HEK293 (cell line): ENCODE data around the gene GPR132.

Experiments
- GLI4 ChIP-seq: fragments of 450-650 bp; formaldehyde crosslinking; IDR thresholded peaks from 2 replicates; pipeline ENCODE4 v1.5.1; 2016; ENCODE audit warnings: missing biosample characterization, missing genetic modification characterization
- GLIS2 ChIP-seq: fragments of 450-650 bp; formaldehyde crosslinking; IDR thresholded peaks from 2 replicates; pipeline ENCODE4 v1.5.1; 2016; ENCODE audit warnings: missing biosample characterization, missing genetic modification characterization
- KLF1 ChIP-seq: fragments of 450-650 bp; formaldehyde crosslinking; IDR thresholded peaks from 2 replicates; pipeline ENCODE4 v1.5.1; 2016; ENCODE audit warnings: missing biosample characterization, missing genetic modification characterization
- SP2 ChIP-seq: fragments of 450-650 bp; formaldehyde crosslinking; IDR thresholded peaks from 2 replicates; pipeline ENCODE4 v1.5.1; 2016; ENCODE audit warnings: missing biosample characterization, missing genetic modification characterization
- ZNF777 ChIP-seq: fragments of 450-650 bp; formaldehyde crosslinking; IDR thresholded peaks from 2 replicates; pipeline ENCODE4 v1.5.1; 2017; ENCODE audit warnings: missing biosample characterization, missing genetic modification characterization, borderline replicate concordance
- ZNF792 ChIP-seq: fragments of 450-650 bp; formaldehyde crosslinking; IDR thresholded peaks from 2 replicates; pipeline ENCODE4 v1.5.1; 2016; ENCODE audit warnings: missing biosample characterization, missing genetic modification characterization
- TF ChIP-seq, protein P1 (sequence below): fragments of 450-650 bp; formaldehyde crosslinking; IDR thresholded peaks from 2 replicates; pipeline ENCODE4 v1.5.1; 2016; ENCODE audit warnings: missing biosample characterization, missing genetic modification characterization, low read depth
- TF ChIP-seq, protein P2 (sequence below): fragments of 450-650 bp; formaldehyde crosslinking; IDR thresholded peaks from 2 replicates; pipeline ENCODE4 v1.5.1; 2016; ENCODE audit warnings: missing biosample characterization, missing genetic modification characterization
- TF ChIP-seq, protein P3 (sequence below): fragments of 450-650 bp; formaldehyde crosslinking; conservative IDR thresholded peaks from 2 replicates; pipeline ENCODE4 v1.5.1; 2016; ENCODE audit warnings: low read depth, missing biosample characterization, missing genetic modification characterization

DNA sequence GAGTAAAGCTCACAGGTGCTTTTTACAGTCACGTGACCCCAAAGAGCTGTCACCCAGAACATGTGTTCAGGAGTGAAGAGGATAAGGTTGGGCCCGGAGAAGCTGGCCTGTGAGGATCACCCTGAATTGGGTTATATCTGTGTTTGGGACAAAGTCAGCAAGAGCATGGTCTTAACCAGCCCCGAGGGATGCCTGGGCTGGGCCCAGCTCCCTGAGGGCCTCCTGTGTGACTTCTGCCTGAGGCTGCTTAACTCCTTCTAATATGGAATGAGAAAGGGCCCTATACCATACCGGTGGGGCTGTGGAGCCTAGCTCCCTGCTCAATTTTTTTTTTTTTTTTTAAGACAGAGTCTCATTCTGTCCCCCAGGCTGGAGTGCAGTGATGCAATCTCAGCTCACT lies 46.8 kb downstream of the GPR132 start:
- TF ChIP-seq, protein P1, sequence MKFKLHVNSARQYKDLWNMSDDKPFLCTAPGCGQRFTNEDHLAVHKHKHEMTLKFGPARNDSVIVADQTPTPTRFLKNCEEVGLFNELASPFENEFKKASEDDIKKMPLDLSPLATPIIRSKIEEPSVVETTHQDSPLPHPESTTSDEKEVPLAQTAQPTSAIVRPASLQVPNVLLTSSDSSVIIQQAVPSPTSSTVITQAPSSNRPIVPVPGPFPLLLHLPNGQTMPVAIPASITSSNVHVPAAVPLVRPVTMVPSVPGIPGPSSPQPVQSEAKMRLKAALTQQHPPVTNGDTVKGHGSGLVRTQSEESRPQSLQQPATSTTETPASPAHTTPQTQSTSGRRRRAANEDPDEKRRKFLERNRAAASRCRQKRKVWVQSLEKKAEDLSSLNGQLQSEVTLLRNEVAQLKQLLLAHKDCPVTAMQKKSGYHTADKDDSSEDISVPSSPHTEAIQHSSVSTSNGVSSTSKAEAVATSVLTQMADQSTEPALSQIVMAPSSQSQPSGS (tag by site-specific recombination): 0 out of 2 replicates have a peak, but pooled peaks have one; percentile 10
- TF ChIP-seq GLI4 (tag by site-specific recombination): no peak
- TF ChIP-seq ZNF792 (tag by site-specific recombination): no peak
- TF ChIP-seq, protein P2, sequence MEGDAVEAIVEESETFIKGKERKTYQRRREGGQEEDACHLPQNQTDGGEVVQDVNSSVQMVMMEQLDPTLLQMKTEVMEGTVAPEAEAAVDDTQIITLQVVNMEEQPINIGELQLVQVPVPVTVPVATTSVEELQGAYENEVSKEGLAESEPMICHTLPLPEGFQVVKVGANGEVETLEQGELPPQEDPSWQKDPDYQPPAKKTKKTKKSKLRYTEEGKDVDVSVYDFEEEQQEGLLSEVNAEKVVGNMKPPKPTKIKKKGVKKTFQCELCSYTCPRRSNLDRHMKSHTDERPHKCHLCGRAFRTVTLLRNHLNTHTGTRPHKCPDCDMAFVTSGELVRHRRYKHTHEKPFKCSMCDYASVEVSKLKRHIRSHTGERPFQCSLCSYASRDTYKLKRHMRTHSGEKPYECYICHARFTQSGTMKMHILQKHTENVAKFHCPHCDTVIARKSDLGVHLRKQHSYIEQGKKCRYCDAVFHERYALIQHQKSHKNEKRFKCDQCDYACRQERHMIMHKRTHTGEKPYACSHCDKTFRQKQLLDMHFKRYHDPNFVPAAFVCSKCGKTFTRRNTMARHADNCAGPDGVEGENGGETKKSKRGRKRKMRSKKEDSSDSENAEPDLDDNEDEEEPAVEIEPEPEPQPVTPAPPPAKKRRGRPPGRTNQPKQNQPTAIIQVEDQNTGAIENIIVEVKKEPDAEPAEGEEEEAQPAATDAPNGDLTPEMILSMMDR (tag by site-specific recombination): no peak
- TF ChIP-seq, protein P3, sequence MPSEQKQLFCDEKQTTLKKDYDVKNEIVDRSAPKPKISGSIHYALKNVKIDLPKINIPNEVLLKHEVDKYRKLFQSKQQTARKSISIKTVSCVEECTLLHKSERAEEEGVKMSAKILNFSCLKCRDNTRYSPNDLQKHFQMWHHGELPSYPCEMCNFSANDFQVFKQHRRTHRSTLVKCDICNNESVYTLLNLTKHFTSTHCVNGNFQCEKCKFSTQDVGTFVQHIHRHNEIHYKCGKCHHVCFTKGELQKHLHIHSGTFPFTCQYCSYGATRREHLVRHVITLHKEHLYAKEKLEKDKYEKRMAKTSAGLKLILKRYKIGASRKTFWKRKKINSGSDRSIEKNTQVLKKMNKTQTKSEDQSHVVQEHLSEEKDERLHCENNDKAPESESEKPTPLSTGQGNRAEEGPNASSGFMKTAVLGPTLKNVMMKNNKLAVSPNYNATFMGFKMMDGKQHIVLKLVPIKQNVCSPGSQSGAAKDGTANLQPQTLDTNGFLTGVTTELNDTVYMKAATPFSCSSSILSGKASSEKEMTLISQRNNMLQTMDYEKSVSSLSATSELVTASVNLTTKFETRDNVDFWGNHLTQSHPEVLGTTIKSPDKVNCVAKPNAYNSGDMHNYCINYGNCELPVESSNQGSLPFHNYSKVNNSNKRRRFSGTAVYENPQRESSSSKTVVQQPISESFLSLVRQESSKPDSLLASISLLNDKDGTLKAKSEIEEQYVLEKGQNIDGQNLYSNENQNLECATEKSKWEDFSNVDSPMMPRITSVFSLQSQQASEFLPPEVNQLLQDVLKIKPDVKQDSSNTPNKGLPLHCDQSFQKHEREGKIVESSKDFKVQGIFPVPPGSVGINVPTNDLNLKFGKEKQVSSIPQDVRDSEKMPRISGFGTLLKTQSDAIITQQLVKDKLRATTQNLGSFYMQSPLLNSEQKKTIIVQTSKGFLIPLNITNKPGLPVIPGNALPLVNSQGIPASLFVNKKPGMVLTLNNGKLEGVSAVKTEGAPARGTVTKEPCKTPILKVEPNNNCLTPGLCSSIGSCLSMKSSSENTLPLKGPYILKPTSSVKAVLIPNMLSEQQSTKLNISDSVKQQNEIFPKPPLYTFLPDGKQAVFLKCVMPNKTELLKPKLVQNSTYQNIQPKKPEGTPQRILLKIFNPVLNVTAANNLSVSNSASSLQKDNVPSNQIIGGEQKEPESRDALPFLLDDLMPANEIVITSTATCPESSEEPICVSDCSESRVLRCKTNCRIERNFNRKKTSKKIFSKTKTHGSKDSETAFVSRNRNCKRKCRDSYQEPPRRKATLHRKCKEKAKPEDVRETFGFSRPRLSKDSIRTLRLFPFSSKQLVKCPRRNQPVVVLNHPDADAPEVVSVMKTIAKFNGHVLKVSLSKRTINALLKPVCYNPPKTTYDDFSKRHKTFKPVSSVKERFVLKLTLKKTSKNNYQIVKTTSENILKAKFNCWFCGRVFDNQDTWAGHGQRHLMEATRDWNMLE (tag by site-specific recombination): no peak
- no peak for TF ChIP-seq SP2
- no peak for TF ChIP-seq KLF1 (tag by site-specific recombination)
- TF ChIP-seq ZNF777 (tag by site-specific recombination): no peak
- no peak for TF ChIP-seq GLIS2
